ENCODE measurements around the gene SEZ6L2.
"Not testable (repeated sequence)": the region's sequence is repeated elsewhere in the genome, so short reads cannot be mapped to it uniquely, and the experiment has no call there.

The SEZ6L2 gene

GRCh38 chr16:29909851-29910250 lies 10.5 kb upstream of the SEZ6L2 start:
- not testable (repeated sequence) for DNase-seq

- DNase-seq = no peak
Observed at GRCh38 chr16:29909391-29909790, 10.0 kb upstream of the SEZ6L2 start.

- DNase-seq = no peak
Observed at GRCh38 chr16:29908719-29909220, 9.4 kb upstream of the SEZ6L2 start.

- no peak for DNase-seq
Observed at GRCh38 chr16:29907973-29908372, 8.6 kb upstream of the SEZ6L2 start.

GRCh38 chr16:29906520-29907244 lies 7.3 kb upstream of the SEZ6L2 start:
- DNase-seq = no peak

- DNase-seq = no peak
Observed at GRCh38 chr16:29905668-29906067, 6.3 kb upstream of the SEZ6L2 start.

GRCh38 chr16:29904947-29905346 lies 5.6 kb upstream of the SEZ6L2 start:
- DNase-seq = no peak

GRCh38 chr16:29903590-29903989 lies 4.2 kb upstream of the SEZ6L2 start:
- DNase-seq = no peak

GRCh38 chr16:29901607-29901945 lies 2.2 kb upstream of the SEZ6L2 start:
- no peak for DNase-seq

GRCh38 chr16:29900888-29901606 lies 1.7 kb upstream of the SEZ6L2 start:
- no peak for DNase-seq

GRCh38 chr16:29900102-29900887 lies 945 bp upstream of the SEZ6L2 start, which contains the start of gene ASPHD1:
TSS of gene ASPHD1 (plus strand) at chr16:29900488. CDS start at chr16:29900972, 484 bp downstream.
- DNase-seq = peak; percentile 51

- DNase-seq = no peak
Observed at GRCh38 chr16:29898804-29899515, 390 bp downstream of the SEZ6L2 start.

GRCh38 chr16:29898135-29898803 lies 1.1 kb downstream of the SEZ6L2 start:
- DNase-seq = no peak

GRCh38 chr16:29897333-29897732 lies 2.0 kb downstream of the SEZ6L2 start:
- DNase-seq = no peak

GRCh38 chr16:29896841-29897240 lies 2.5 kb downstream of the SEZ6L2 start:
- DNase-seq = no peak

GRCh38 chr16:29894352-29894751 lies 5.0 kb downstream of the SEZ6L2 start:
- DNase-seq = no peak

GRCh38 chr16:29893553-29893952 lies 5.8 kb downstream of the SEZ6L2 start:
- no peak for DNase-seq

GRCh38 chr16:29892458-29892813 lies 6.9 kb downstream of the SEZ6L2 start:
- no peak for DNase-seq

GRCh38 chr16:29891525-29892457 lies 7.6 kb downstream of the SEZ6L2 start:
- DNase-seq = no peak

- not testable (repeated sequence) for DNase-seq
Observed at GRCh38 chr16:29889372-29889771, 10.0 kb downstream of the SEZ6L2 start.

GRCh38 chr16:29883987-29884386 lies 15.4 kb downstream of the SEZ6L2 start:
- DNase-seq = no peak
